T-helper 2 cell (primary cell): ENCODE measurements around the gene CLEC16A.

Experiments
- DNase-seq, 5 experiments: peaks; one replicate each; pipeline versions ENCODE4 v3.0.0 to v3.0.0-alpha.2; 2012 to 2022

The CLEC16A gene

GRCh38 chr16:11125936-11126335 lies 181.6 kb downstream of the CLEC16A start:
- no peak for DNase-seq

GRCh38 chr16:11126399-11127054 lies 182.2 kb downstream of the CLEC16A start:
- DNase-seq, result no peak

- DNase-seq, result no peak
Observed at GRCh38 chr16:11127610-11128195, 183.3 kb downstream of the CLEC16A start.

GRCh38 chr16:11128211-11129141 lies 184.1 kb downstream of the CLEC16A start:
- DNase-seq, result peak in 1 of 5 experiments; percentile 88

GRCh38 chr16:11129378-11129781 lies 185.0 kb downstream of the CLEC16A start:
- no peak for DNase-seq

- DNase-seq, result no peak
Observed at GRCh38 chr16:11130978-11131665, 186.8 kb downstream of the CLEC16A start.

DNA sequence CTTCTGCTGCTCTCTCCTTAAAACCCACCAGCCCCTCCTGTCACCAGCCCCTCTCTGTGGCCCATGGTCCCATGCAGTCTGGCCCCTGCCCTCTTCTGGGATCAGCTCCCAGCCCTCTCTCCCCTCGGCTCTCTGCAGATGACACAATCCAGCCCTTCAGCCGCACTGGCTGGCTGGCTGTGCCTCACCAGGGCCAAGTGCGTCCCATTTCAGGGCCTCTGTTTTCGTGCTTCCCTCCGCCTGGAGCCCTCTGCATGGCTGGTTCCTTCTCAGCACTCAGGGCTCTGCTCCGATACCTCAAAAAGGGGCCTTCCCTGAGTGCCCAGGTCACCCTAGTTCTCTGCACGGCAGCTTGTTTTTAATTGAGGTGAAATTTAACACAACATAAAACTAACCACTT lies 187.3 kb downstream of the CLEC16A start:
- DNase-seq, result no peak

GRCh38 chr16:11133344-11133943 lies 189.1 kb downstream of the CLEC16A start:
- no peak for DNase-seq

GRCh38 chr16:11134722-11135463 lies 190.5 kb downstream of the CLEC16A start:
- no peak for DNase-seq

- no peak for DNase-seq
Observed at GRCh38 chr16:11135464-11135973, 191.2 kb downstream of the CLEC16A start.

DNA sequence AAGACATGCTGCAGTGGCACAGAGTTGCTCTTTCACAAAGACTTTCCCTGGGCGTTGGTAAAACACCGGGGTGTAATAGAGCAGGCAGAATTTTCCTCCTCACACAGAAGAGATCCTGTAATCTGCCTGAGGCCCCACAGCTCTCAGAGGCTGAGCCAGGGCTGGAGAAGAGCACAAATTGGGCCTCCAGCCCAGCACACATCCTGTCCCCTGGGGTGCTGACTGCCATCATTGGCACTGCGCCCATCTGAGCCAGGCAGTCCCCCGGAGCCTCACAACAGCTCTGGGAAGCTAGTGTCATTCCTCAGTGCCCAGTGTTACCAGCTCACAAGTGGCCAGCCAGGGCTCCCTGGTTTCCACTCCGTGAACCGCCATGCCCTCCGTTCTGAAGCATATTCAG lies 192.2 kb downstream of the CLEC16A start:
- no peak for DNase-seq

GRCh38 chr16:11138022-11138768 lies 193.8 kb downstream of the CLEC16A start:
- no peak for DNase-seq

- DNase-seq, result no peak
Observed at GRCh38 chr16:11138769-11139325, 194.5 kb downstream of the CLEC16A start.

GRCh38 chr16:11139326-11140097 lies 195.1 kb downstream of the CLEC16A start:
- DNase-seq, result no peak

DNA sequence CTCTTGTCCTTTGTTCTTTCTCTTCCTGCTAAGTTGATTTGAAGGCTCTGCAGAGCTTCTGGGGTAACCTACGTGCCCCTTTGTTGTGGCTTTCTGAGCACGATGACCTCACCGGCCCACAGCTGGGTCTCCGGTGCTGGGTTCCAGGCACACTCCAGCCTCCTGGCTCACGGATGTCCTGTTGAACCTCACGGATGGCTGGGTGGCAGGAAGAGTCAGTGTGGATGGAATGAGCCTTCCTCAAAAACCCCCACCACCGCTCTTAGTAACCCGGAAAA lies 195.7 kb downstream of the CLEC16A start:
- peak in 1 of 5 experiments; percentile 72 for DNase-seq

- no peak for DNase-seq
Observed at GRCh38 chr16:11140466-11140865, 196.1 kb downstream of the CLEC16A start.

DNA sequence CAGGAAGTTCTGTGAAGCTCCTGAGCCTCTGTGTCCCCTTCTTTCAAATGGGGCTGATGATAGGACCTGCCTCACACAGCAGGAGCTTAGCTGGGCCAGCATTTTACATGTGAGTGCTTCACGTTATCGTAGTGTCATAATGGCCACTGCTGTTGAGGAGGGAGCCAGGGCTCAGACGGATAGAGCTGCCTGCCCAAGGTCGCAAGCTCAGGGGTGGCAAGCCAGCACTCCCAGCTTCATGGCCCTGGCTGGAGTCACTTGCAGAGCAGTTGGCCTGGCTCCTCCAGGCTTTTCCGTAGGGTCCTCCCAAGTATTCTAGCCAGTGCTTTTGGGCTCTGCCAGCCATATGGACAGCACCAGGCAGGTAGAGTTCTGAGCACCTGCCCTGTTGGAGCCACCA lies 196.5 kb downstream of the CLEC16A start:
- no peak for DNase-seq

DNA sequence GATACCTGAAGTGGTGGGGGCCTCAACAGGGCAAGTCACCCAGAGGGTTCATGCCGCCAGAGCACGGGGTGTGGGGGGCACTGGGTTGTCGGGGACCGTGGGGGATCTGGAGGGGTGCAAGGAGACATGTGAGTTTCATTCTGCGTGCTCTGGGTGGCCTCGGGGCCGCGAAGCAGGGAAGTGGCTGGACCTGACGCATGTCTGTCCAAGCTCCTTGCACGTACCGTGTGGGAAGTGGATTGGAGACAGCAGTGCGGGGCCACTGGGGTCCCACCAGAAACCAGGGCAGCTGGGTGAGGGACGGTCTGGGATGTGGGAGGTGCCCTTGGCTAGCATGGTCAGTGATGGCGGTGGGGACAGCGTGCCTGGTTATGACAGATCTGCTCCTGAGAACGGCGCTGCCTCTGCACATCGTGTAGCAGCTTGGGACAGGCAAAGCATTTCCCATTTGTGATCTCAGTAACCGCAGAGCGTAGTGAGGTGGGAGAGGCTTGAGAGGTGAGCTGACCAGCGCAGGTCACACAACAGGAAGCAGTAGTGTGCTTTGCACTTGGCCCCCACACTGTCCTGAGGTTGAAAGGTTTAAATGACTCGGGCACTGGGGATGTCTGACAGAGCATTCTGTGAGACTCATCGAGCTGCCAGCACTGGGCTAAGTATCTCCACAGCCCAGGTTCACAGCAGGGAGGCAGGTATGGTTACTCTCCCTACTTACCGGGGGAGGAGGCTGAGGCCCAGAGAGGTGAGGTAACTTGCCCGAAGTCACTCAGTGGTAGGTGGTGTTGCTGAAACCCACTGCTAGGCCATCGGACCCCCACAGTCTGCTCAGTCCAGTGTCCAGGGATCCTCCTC lies 197.3 kb downstream of the CLEC16A start:
- no peak for DNase-seq

DNA sequence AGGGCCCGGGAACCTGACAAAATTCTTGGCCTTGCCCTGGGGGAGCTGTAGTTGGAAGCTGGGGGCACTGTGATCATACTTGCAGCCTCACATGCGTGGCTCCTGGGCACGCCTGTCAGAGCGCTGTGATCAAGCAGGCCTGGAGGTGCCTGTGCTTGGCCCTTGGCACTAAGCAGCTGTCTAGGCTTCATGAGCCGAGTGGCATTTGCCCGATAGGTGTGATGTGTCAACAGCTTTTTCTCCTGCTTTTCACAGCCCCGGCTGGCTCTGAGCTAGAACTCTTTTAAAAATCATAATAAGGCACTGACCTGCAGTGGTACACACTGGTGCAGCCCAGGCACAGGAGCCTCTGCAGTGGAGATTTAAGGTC lies 197.9 kb downstream of the CLEC16A start:
- DNase-seq, result no peak
